Ovary (tissue), 9 donors: ENCODE measurements around the gene IMP3. TPM values are rescaled to one million over a fixed set of nuclear protein-coding genes. Genes with fewer than 3 reads are reported as not detected.
A peak's percentile ranks its signal among the peaks of the same experiment; 100 is the strongest.

Experiments used
- DNase-seq, 5 donors: peaks; one replicate each; pipeline ENCODE4 v3.0.0-alpha.2; 2019 to 2020
- H3K27ac ChIP-seq, 2 donors: fragments of 200-600 bp; one replicate each; pipeline versions ENCODE4 v1.5.1 to v1.8.0; 2019 to 2022
- H3K27me3 ChIP-seq: fragments of 200-600 bp; one replicate; pipeline ENCODE4 v1.8.0; 2022
- H3K36me3 ChIP-seq: fragments of 200-600 bp; sonication (generic); one replicate; pipeline ENCODE4 v1.5.1; 2019
- H3K4me1 ChIP-seq: one replicate; pipeline ENCODE4 v1.8.1; 2013; ENCODE audit warnings: mild to moderate bottlenecking, moderate library complexity; ENCODE audit not compliant: insufficient read depth
- H3K4me3 ChIP-seq: fragments of 200-600 bp; sonication (generic); one replicate; pipeline ENCODE4 v1.5.1; 2017
- H3K9me3 ChIP-seq, 2 donors: fragments of 200-600 bp in 1 of 2; sonication (generic) in 1 of 2; one replicate each; pipeline versions ENCODE4 v1.5.1 to v1.8.1; 2013 to 2019; ENCODE audit warnings: mild to moderate bottlenecking in 1 of 2, moderate library complexity in 1 of 2
- EP300 ChIP-seq: sonication (generic); formaldehyde crosslinking; IDR thresholded peaks from one replicate; pipeline ENCODE4 v1.6.1; 2017; ENCODE audit warnings: antibody characterized with exemption
- POLR2A ChIP-seq: fragments of 450-650 bp; IDR thresholded peaks from one replicate; pipeline ENCODE4 v1.6.1; 2017; ENCODE audit warnings: antibody characterized with exemption, mild to moderate bottlenecking, moderate library complexity
- WGBS, 3 donors: extraction: QIAGEN DNeasy Blood & Tissue Kit in 1 of 3; methylation state at CpG; one replicate each; pipeline versions ENCODE4 v1.1.5 to v1.1.7; 2013 to 2017; 5-methylcytosine and 5-hydroxymethylcytosine counted together
- intact Hi-C, 4 donors: fragments of 100-400 bp; cut with DNase I; formaldehyde crosslinking; loops; one replicate each; pipeline versions ENCODE4 v1.11.0 to v1.15.1; 2022 to 2023
- polyA plus RNA-seq, 2 donors: library from polyadenylated mRNA; stranded (reverse); fragments of 200-250 nt in 1 of 2; fragments of 350-450 nt in 1 of 2; fragmentation: Illumina TruSeq in 1 of 2; extraction: RNeasy Lipid Tissue Mini Kit (QIAGEN cat#74804) in 1 of 2; gene quantifications; one replicate each; pipeline ENCODE4 v1.2.3, GENCODE V29; 2013 to 2014
- total RNA-seq, 7 donors: library from RNA; depleted of rRNA in 2 of 7; stranded (reverse); fragments of >200 nt in 2 of 7; fragmentation: NEBNext Ultra II Directional in 3 of 7; extraction: Animal tissue kit (Norgen Biotek cat#: 25700) in 3 of 7; gene quantifications; one replicate each; pipeline versions ENCODE4 v1.1.0 to v1.2.4, GENCODE V29; 2016 to 2023
- TF ChIP-seq, protein P1 (sequence below), 3 donors: fragments of 450-650 bp in 2 of 3; fragments of 200-600 bp in 1 of 3; IDR thresholded peaks; one replicate each; pipeline versions ENCODE4 v1.5.1 to v1.8.0; 2016 to 2022; ENCODE audit warnings: antibody characterized with exemption in 3 of 3, mild to moderate bottlenecking in 1 of 3
- donor health status: DM: no; HTN: no; CAD: no; lungs with moderate emphysema.
- donor health status: DM: no; HTN: no; CAD: no.
- donor health status: Bipolar disorder and iron deficiency.
- donor health status: DM: yes; HTN: yes; CAD: no.
- donor health status: DM: no; HTN: no; CAD: no.
- donor health status: DM: yes; HTN: yes; CAD: no.

IMP3 gene
- total and polyA plus RNA-seq, 9 donors, result 45.1 to 106 (median 51.6) TPM

DNA sequence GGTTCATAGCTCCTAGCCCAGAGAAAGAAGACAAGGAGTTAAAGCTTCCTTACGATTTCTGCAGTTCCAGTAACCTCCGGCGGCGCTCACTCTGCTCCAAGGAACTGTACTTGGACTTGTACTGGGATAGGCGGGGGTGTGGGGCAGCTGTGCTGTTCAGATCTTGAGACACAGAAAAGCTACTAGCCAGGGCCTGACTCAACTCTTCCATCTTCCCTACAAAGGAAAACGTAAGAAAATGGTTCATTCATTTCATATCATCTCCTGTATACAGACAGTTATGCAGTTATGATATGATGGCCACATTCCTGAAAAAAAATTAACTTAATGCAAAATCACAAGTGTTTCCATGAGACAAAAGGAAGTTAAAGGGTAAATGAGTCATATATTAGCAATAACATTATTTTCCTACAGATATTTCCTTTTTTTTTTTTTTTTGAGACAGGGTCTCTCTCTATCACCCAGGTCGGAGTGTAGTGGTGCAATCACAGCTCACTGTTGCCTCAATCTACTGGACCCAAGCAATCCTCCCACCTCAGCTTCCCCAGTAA, 19.1 kb downstream of the IMP3 start:
- H3K4me1 ChIP-seq, result peaks cover 14% of the 10 kb centered on the region
- no peaks in the 10 kb centered on the region for H3K27me3 ChIP-seq
- TF ChIP-seq, protein P1, sequence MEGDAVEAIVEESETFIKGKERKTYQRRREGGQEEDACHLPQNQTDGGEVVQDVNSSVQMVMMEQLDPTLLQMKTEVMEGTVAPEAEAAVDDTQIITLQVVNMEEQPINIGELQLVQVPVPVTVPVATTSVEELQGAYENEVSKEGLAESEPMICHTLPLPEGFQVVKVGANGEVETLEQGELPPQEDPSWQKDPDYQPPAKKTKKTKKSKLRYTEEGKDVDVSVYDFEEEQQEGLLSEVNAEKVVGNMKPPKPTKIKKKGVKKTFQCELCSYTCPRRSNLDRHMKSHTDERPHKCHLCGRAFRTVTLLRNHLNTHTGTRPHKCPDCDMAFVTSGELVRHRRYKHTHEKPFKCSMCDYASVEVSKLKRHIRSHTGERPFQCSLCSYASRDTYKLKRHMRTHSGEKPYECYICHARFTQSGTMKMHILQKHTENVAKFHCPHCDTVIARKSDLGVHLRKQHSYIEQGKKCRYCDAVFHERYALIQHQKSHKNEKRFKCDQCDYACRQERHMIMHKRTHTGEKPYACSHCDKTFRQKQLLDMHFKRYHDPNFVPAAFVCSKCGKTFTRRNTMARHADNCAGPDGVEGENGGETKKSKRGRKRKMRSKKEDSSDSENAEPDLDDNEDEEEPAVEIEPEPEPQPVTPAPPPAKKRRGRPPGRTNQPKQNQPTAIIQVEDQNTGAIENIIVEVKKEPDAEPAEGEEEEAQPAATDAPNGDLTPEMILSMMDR (IDR thresholded peaks at IDR 0.05), result peak; percentile 25 to 53 (median 49)
- no peak for TF ChIP-seq EP300
- TF ChIP-seq POLR2A, result peak; percentile 14
- DNase-seq, result peak; percentile 75 to 86 (median 79)
- no peaks in the 10 kb centered on the region for H3K36me3 ChIP-seq
- no peak overlapping the region for H3K4me3 ChIP-seq
- H3K9me3 ChIP-seq, result no peaks in the 10 kb centered on the region
- H3K27ac ChIP-seq, result peak overlapping the region in 1 of 2 donors; percentile 72
- intact Hi-C loops, result loop anchor here in 2 of 4 donors (5.0 to 10.0 kb wide), 2 partner anchors 249 to 256 kb away; partner anchors contain the start of gene MAN2C1 (in 1 of the 2)
- 2 to 7% (median 5%) methylated on average over 7 of the region's 7 CpGs for WGBS, 3 donors

GRCh38 chr15:75620058-75620820, 19.8 kb downstream of the IMP3 start:
- WGBS, 3 donors, result 4 to 6% (median 5%) methylated on average over 4 of the region's 4 CpGs
- DNase-seq, result peak in 2 of 5 donors; percentile 38 to 50
- intact Hi-C loops, result loop anchor here in 2 of 4 donors (5.0 to 10.0 kb wide), 2 partner anchors 248 to 255 kb away; partner anchors contain the start of gene MAN2C1 (in 1 of the 2)
- H3K4me1 ChIP-seq, result peaks cover 14% of the 10 kb centered on the region
- TF ChIP-seq, protein P1 (IDR thresholded peaks at IDR 0.05), result no peak
- TF ChIP-seq POLR2A (no peak), EP300 (no peak)
- H3K27ac ChIP-seq, result peak overlapping the region in 1 of 2 donors; percentile 72
- H3K9me3 ChIP-seq, result no peaks in the 10 kb centered on the region
- H3K36me3 ChIP-seq, result no peaks in the 10 kb centered on the region
- H3K27me3 ChIP-seq, result no peaks in the 10 kb centered on the region
- H3K4me3 ChIP-seq, result no peak overlapping the region

- TF ChIP-seq POLR2A, result no peak
- TF ChIP-seq, protein P1 (IDR thresholded peaks at IDR 0.05), result no peak
- TF ChIP-seq EP300, result no peak
- intact Hi-C loops, result loop anchor here in 2 of 4 donors (10.0 kb wide), 2 partner anchors 92 to 102 kb away; no protein-coding TSS in a partner anchor
- no peaks in the 10 kb centered on the region for H3K27me3 ChIP-seq
- H3K36me3 ChIP-seq, result no peaks in the 10 kb centered on the region
- H3K4me3 ChIP-seq, result no peak overlapping the region
- H3K4me1 ChIP-seq, result peaks cover 14% of the 10 kb centered on the region
- H3K27ac ChIP-seq, result no peak overlapping the region
- H3K9me3 ChIP-seq, result no peaks in the 10 kb centered on the region
- DNase-seq, result no peak
Measured at GRCh38 chr15:75616766-75617165, 23.3 kb downstream of the IMP3 start.

DNA sequence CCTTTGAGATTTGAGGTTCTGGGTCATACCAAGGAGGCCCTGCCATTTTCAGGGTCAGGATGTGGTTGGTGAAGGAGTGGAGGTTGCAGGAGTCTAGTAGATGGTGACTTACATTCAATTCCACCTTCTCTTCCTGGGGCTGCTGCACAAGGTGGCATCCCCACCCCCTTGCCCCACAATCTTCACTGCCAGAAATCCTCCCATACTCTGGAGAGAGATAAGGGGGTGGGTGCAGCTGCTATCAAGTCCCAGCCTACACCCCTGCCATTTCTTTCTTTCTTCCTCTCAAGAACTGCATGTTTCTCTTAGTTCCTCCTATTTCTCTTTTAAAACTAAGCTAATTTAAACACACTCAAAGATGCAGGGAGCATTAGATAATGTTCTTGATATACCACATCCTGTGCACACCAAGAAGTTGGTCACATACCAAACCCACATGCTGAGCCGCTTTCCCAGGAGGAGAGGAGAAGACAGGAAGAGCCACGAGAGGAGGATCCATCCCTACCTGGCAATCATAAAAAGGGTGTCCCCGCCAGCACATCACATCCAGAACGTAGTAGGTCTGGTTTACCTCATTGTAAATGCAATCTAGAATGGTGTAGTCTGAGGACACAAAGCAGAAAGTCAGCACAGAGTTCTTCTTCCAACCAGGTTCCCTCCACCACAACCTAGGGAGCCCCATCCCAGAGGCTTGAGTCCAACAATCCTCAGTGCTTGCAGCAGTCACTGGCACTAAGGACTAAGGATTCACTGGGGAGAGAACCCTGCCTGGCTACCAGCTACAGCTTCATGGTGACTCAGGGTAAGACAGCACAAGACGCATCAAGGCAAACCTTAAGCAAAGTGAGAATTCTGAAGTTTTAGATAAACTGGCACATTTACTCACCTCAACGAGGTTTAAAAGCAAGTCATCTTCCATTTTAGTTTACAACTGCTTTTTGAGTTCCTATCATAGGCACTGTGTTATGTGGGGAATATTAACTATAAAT, 33.0 kb downstream of the IMP3 start:
- H3K9me3 ChIP-seq, result no peaks in the 10 kb centered on the region
- no peaks in the 10 kb centered on the region for H3K27me3 ChIP-seq
- no peak for DNase-seq
- 79 to 82% (median 80%) methylated on average over 6 of the region's 6 CpGs for WGBS, 3 donors
- H3K4me1 ChIP-seq, result no peaks in the 10 kb centered on the region
- no peak overlapping the region for H3K27ac ChIP-seq
- no peaks in the 10 kb centered on the region for H3K36me3 ChIP-seq
- intact Hi-C loops, result loop anchor here in 1 of 4 donors (10.0 kb wide), 1 partner anchor 78 kb away; no protein-coding TSS in a partner anchor
- no peak overlapping the region for H3K4me3 ChIP-seq
- TF ChIP-seq, protein P1 (IDR thresholded peaks at IDR 0.05), result no peak
- no peak for TF ChIP-seq POLR2A
- TF ChIP-seq EP300, result no peak
